ENCODE measurements around the gene CBFA2T2.
"Not testable (repeated sequence)": the region's sequence is repeated elsewhere in the genome, so short reads cannot be mapped to it uniquely, and the experiment has no call there.

Gene CBFA2T2

GRCh38 chr20:33646959-33647602 lies 157.2 kb downstream of the CBFA2T2 start:
- DNase-seq (ENCODE audit: insufficient read length, low spot score); FAIRE-seq: not testable (repeated sequence)

GRCh38 chr20:33647603-33648395 lies 157.9 kb downstream of the CBFA2T2 start:
- DNase-seq (ENCODE audit: insufficient read length, low spot score) (no peak), FAIRE-seq (no peak)

DNA sequence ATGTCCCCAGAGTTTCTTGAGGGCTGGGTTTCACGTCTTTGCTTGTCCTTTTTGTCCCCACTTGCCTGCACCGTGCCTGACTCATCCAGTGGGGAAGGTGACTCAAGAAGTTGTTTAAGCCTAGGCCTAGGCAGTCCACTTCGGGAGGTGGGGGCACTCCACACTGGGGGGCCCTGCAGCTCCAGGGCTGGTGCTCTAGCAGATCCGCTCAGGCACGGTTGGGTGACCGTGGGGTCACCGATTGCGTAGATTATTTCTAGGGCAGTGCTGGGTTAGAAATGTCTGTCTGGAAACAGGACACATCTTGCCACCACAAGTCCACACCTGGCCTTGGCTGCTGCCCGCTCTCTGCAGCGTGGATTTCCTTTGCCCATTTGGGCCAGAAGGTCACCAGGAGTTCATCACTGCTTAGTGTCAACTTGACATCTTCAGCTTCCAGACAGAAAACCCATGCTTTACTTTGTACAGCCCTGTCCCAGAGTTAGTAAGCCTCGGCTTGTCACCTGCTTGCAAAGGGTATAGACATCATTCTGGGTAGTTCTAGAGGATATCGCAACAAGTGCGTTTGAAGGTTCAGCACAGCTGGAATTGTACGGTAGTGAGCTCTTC lies 158.6 kb downstream of the CBFA2T2 start:
- DNase-seq (ENCODE audit: insufficient read length, low spot score) (no peak), FAIRE-seq (no peak)

DNA sequence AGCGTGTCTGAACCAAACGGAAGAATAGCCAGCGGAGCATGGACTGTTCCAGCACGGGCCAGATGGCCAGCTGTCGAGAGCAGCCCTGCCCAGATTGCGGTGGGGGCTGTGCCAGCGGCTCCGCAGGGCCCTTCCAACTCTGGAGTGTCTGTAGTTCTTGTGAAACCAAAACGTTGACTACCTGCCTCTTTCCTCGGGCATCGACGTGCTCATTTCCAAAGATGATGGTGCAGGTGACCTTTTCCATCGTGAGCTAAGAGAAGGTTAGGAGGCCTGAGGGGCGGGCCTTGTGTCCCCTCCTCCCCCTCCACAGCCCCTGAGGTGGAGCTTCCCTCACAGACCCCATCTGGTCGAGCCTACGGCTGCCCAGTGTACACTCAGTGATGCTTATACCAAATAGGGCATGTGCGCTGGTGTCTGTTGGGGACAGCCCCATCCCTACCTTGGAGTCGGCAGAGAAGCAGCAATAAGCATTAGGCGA lies 159.3 kb downstream of the CBFA2T2 start:
- DNase-seq (ENCODE audit: insufficient read length, low spot score) (no peak), FAIRE-seq (no peak)

- DNase-seq (ENCODE audit: insufficient read length, low spot score) (no peak), FAIRE-seq (no peak)
Measured at GRCh38 chr20:33650111-33650752, 160.3 kb downstream of the CBFA2T2 start.

GRCh38 chr20:33650753-33651561 lies 161.1 kb downstream of the CBFA2T2 start:
- no peak for FAIRE-seq
- DNase-seq (ENCODE audit: insufficient read length, low spot score) = no peak

GRCh38 chr20:33651562-33652048 lies 161.7 kb downstream of the CBFA2T2 start:
- no peak for DNase-seq (ENCODE audit: insufficient read length, low spot score)
- no peak for FAIRE-seq

GRCh38 chr20:33653218-33653899 lies 163.5 kb downstream of the CBFA2T2 start:
- peak; percentile 66 for FAIRE-seq
- DNase-seq (ENCODE audit: insufficient read length, low spot score) = peak; percentile 89

DNA sequence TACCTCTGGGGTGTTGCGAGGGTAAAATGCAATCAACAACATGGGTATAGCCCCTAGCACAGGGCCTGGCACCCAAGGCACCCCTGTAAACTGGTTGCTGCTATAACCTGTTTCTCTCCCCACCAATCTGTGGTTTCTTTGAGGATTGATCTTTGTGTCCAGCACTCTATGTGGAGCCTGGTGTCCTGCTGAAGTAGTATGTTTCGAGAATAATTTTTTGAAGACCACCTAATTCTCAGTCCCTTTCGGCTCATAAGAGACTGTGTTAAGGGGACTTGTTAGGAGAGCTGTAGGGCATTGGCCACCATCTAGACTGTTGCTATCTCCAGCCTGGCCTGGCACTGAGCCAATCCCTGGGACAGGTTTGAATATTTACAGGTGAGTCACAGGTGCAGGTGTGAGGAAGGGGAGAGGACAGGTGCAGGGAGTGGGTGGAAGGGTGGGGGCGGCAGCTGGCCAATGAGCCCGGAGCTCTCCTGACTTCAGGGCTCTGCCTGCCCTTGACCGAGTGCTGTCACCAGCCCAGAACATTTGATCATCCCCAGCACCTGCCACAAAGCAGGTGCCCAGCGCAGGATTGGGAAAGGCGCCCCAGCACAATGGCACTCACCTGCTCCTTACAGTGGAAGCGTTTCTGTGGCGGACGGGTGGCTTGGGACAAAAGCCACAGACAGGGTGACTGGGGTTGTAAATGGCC lies 164.2 kb downstream of the CBFA2T2 start:
- FAIRE-seq = no peak
- DNase-seq (ENCODE audit: insufficient read length, low spot score) = no peak

- DNase-seq (ENCODE audit: insufficient read length, low spot score) = no peak
- no peak for FAIRE-seq
Measured at GRCh38 chr20:33654680-33655161, 164.8 kb downstream of the CBFA2T2 start.

DNA sequence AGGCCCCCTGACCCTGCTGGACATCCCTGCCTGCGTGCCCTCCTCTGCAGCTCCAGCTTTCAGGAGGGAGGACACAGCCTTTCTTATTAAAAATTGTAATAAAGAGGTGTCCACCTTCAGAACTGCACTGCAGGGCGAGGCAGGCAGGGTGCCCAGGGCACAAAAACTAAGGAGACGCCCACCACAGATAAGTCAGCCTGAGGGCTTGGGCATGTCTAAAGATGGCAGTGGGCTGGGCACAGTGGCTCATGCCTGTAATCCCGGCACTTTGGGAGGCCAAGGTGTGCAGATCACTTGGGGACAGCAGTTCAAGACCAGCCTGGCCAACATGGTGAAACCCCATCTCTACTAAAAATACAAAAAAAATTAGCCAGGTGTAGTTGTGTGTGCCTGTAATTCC lies 165.3 kb downstream of the CBFA2T2 start:
- no peak for FAIRE-seq
- no peak for DNase-seq (ENCODE audit: insufficient read length, low spot score)

DNA sequence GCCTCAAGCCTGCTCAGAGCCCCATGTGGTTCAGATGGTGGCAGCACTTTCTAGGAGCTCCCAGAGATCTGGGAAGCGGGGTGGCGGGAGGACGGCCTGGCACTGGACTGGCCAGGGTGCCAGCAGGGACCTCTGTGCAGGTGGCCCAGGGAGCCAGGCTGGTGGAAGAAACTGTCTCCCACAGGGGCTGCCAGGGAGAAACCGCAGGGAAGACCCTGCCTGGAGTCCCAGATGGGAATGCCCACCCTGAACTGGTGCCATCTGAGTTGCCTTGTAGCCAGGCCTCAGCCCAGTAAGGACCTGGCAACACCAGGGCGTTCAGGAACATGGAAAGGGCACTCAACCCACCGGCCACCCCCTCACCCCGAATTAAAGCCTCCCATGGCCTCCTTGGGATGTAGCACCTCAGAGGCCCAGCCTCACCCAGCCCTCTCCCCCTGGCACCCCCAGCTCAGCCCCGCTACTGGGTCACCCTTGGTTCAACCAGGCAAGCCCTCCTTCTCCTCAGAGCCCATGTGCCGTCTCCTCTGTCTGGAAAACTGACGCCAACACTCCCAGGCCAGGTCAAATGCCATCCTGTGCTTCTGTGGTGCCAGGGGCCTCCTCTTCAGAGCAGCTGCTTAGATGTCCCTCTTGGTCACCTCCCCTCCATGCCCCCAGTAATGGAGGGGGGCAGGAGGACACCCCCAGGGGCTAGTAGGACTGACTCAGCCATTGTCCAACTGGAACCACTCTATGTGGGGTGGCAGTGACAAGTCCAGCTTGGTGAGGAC lies 166.3 kb downstream of the CBFA2T2 start:
- no peak for DNase-seq (ENCODE audit: insufficient read length, low spot score)
- FAIRE-seq = no peak

DNA sequence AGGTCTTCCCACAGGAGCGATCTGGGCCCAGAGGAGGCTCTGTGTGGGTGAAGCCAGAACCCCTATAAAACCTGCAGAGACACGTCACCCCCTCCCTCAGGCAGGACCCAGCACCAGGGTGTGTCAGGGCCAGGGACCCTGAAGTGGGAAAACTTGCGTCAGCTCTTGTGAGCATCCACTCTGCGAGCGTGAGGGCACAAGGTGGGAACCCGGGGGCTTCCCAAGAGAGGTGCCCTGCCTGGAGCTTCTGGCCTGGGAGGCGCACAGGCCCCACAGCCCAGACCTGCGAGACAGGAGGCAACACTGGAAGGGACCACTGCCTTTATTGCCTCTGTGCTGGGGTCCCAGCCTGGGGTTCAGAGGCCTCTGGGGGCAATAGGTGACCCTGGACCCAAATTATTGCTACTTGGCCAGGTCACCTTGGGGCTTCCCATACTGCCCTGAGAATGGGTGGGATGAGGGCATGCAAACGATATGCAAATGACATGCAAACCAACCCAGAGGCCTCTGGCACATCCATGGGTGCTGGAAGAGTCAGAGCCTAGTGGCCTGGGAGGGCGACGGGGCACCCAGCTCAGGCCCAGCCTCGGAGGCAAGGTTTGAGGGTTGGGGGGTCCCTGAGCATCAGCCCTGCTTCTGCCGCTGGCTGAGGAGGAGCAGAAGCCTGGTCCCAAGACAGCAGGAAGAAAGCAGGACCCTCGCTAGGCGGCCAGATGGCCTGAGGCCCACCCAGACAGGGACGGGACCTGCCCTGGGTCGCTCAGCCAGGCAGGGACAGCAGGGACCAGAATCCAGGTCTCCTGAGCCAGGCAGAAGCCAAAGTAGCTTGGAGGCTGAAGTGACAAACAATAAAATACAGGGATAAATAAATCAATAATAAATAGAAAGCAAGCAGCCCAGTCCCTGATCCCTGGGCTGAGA lies 167.1 kb downstream of the CBFA2T2 start:
- DNase-seq (ENCODE audit: insufficient read length, low spot score) (no peak), FAIRE-seq (no peak)

- DNase-seq (ENCODE audit: insufficient read length, low spot score) (no peak), FAIRE-seq (no peak)
Measured at GRCh38 chr20:33657704-33658095, 167.8 kb downstream of the CBFA2T2 start.

DNA sequence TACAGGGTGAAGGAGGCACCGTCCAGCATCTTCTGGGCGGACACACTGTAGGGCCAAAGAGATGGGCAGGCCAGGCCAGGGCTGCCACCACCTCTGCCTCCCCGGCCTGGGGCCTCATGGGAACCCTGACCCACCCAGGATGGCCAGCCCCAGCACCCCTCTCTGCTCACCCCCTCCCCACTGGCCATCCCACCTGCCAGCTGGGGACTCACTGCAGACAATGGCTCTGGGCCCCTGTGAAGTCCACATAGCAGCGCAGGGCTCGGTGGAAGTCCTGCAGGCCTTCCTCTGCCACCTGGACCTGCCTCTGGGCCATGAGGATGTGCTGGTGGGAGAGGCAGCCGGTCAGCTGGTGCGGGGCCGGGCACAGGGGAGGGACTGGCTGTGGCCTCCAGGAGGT lies 168.6 kb downstream of the CBFA2T2 start:
- DNase-seq (ENCODE audit: insufficient read length, low spot score) = no peak
- no peak for FAIRE-seq

GRCh38 chr20:33658929-33659328 lies 169.0 kb downstream of the CBFA2T2 start:
- DNase-seq (ENCODE audit: insufficient read length, low spot score) (no peak), FAIRE-seq (no peak)
